NB4 (cell line): ENCODE data around the gene PLA2G4B.

ENCODE experiments used
- CTCF ChIP-seq: IDR thresholded peaks from one replicate; pipeline ENCODE4 v1.5.1; 2012; ENCODE audit warnings: low read depth, low read length
- MYC ChIP-seq: IDR thresholded peaks from 2 replicates; pipeline ENCODE4 v1.6.1; 2011; ENCODE audit warnings: low read depth, low read length
- TF ChIP-seq, protein P1 (sequence below): IDR thresholded peaks from 2 replicates; pipeline ENCODE4 v1.6.1; 2011; ENCODE audit warnings: low read depth, low read length

DNA sequence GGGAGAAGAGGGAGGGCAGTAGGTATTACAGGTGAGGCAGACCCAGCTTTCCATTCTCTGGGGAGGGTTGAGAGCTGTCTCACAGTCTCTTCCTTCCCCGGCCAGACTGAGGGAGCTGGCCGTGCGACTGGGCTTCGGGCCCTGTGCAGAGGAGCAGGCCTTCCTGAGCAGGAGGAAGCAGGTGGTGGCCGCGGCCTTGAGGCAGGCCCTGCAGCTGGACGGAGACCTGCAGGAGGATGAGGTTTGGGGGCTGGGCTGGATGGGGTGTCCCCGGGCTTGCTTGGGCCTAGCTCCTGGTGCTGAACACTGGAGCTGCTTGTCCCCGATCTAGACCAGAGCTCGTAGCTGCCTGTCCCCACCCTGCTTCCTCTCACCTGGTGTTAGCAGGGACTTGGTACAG is 4.9 kb downstream of the PLA2G4B start:
- TF ChIP-seq CTCF: no peak
- TF ChIP-seq, protein P1, sequence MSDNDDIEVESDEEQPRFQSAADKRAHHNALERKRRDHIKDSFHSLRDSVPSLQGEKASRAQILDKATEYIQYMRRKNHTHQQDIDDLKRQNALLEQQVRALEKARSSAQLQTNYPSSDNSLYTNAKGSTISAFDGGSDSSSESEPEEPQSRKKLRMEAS: no peak
- TF ChIP-seq MYC: no peak
